GM23248 (cell line): ENCODE data around the gene LARP1. TPM values are rescaled to one million over a fixed set of nuclear protein-coding genes. Genes with fewer than 3 reads are reported as not detected.

ENCODE experiments used
- DNase-seq: peaks from one replicate; pipeline ENCODE4 v3.0.0-alpha.2; 2015
- H2AFZ ChIP-seq: fragments of 200-600 bp; sonication (generic); 2 replicates; pipeline ENCODE4 v1.6.1; 2016; ENCODE audit warnings: antibody characterized with exemption
- H3F3A ChIP-seq: fragments of 200-600 bp; sonication (generic); 2 replicates; pipeline ENCODE4 v1.6.1; 2016; ENCODE audit warnings: mild to moderate bottlenecking, antibody characterized with exemption, mixed run types; ENCODE audit not compliant: insufficient read depth
- H3K27ac ChIP-seq: fragments of 200-600 bp; sonication (generic); 2 replicates; pipeline ENCODE4 v1.5.1; 2016; ENCODE audit warnings: mild to moderate bottlenecking
- H3K27me3 ChIP-seq: fragments of 200-600 bp; sonication (generic); replicated peaks from 2 replicates; pipeline ENCODE4 v1.6.1; 2016; ENCODE audit warnings: mild to moderate bottlenecking; ENCODE audit not compliant: insufficient read depth
- H3K36me3 ChIP-seq: fragments of 200-600 bp; sonication (generic); 2 replicates; pipeline ENCODE4 v1.6.1; 2016; ENCODE audit warnings: low read depth, mild to moderate bottlenecking
- H3K4me1 ChIP-seq: fragments of 200-600 bp; sonication (generic); 2 replicates; pipeline ENCODE4 v1.6.1; 2016; ENCODE audit warnings: mild to moderate bottlenecking; ENCODE audit not compliant: insufficient read depth
- H3K4me2 ChIP-seq: fragments of 200-600 bp; sonication (generic); one replicate; pipeline ENCODE4 v1.6.1; 2016; ENCODE audit warnings: mild to moderate bottlenecking; ENCODE audit not compliant: unreplicated experiment
- H3K4me3 ChIP-seq: fragments of 200-600 bp; sonication (generic); 2 replicates; pipeline ENCODE4 v1.5.1; 2016; ENCODE audit warnings: mild to moderate bottlenecking
- H3K79me2 ChIP-seq: fragments of 200-600 bp; sonication (generic); 2 replicates; pipeline ENCODE4 v1.6.1; 2016; ENCODE audit warnings: mild to moderate bottlenecking; ENCODE audit not compliant: insufficient read depth
- H3K9ac ChIP-seq: fragments of 200-600 bp; sonication (generic); 2 replicates; pipeline ENCODE4 v1.6.1; 2016; ENCODE audit warnings: mild to moderate bottlenecking
- H3K9me2 ChIP-seq: fragments of 200-600 bp; sonication (generic); 2 replicates; pipeline ENCODE4 v1.6.1; 2016; ENCODE audit warnings: mixed run types, mild to moderate bottlenecking, moderate library complexity; ENCODE audit not compliant: insufficient read depth
- H3K9me3 ChIP-seq: fragments of 200-600 bp; sonication (generic); one replicate; pipeline ENCODE4 v1.6.1; 2017; ENCODE audit warnings: low read depth
- H4K20me1 ChIP-seq: fragments of 200-600 bp; sonication (generic); 2 replicates; pipeline ENCODE4 v1.6.0; 2016; ENCODE audit not compliant: insufficient read depth
- EZH2 ChIP-seq: fragments of 200-600 bp; sonication (generic); IDR thresholded peaks from 2 replicates; pipeline ENCODE4 v1.6.1; 2018; ENCODE audit warnings: antibody characterized with exemption, mild to moderate bottlenecking; ENCODE audit not compliant: insufficient read depth, poor library complexity, severe bottlenecking
- EZH2phosphoT487 ChIP-seq: fragments of 200-600 bp; sonication (generic); IDR thresholded peaks from 2 replicates; pipeline ENCODE4 v1.6.1; 2018; ENCODE audit warnings: antibody characterized with exemption, moderate library complexity, mild to moderate bottlenecking, low read depth; ENCODE audit not compliant: insufficient read depth
- WGBS, 2 experiments: methylation state at CpG; one replicate each; pipeline ENCODE4 v1.1.6; 2015 to 2017; ENCODE audit warnings: low lambda C conversion rate in 2 of 2, low coverage in 1 of 2; ENCODE audit errors: missing lambda C conversion rate in 2 of 2; 5-methylcytosine and 5-hydroxymethylcytosine counted together
- in situ Hi-C: fragments of 300-500 bp; cut with MboI; formaldehyde crosslinking; loops from 2 replicates; pipeline ENCODE4 v1.15.0; 2020
- polyA plus RNA-seq: library from polyadenylated mRNA; unstranded; fragments of >200 nt; fragmentation: Nextera tagmentation; extraction: Ambion mirVana; gene quantifications from 2 replicates; pipeline ENCODE4 v1.2.1, GENCODE V29; 2016
- total RNA-seq: library from RNA; depleted of rRNA; stranded (reverse); fragments of >200 nt; shearing (Covaris generic); gene quantifications from 2 replicates; pipeline ENCODE4 v1.2.3, GENCODE V29; 2014

The LARP1 gene
- total and polyA plus RNA-seq, 2 experiments from 2014 or later, result 33.8 to 59.9 TPM

DNA sequence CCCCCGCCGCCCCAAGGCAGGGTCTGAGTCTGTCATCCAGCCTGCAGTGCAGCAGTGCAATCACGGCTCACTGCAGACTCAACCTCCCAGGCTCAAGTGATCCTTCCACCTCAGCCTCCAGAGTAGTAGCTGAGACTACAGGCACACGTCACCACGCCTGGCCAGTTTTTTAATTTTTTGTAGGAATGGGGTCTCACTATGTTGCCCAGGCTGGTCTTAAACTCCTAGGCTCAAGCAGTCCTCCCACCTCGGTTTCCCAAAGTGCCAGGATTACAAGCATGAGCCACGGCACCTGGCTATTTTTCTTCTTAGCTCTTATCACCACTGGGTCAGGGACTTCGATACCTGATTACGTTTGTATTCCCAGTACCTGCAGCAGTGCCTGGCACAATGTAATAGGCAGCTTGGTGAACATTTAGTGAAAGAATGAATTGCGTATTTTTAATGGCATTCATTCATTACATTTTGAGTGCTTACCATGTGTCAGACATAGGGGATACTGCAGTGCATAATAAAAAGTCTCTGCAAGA lies 10.3 kb downstream of the LARP1 start:
- no peak overlapping the region for H3K4me3 ChIP-seq
- H2AFZ ChIP-seq, result no peak overlapping the region
- WGBS, 2 experiments, result 95 to 98% methylated on average over 10 of the region's 10 CpGs
- no peaks in the 10 kb centered on the region for H3K9me3 ChIP-seq
- no peak for DNase-seq
- no peaks in the 10 kb centered on the region for H3K27me3 ChIP-seq
- 0 out of 2 replicates have a peak, but pooled peaks cover 2% of the 10 kb centered on the region for H3F3A ChIP-seq
- peaks cover 27% of the 10 kb centered on the region for H3K4me1 ChIP-seq
- H3K79me2 ChIP-seq, result peaks cover 100% of the 10 kb centered on the region
- H3K4me2 ChIP-seq, result no peak overlapping the region
- peaks cover 64% of the 10 kb centered on the region for H4K20me1 ChIP-seq
- no peaks in the 10 kb centered on the region for H3K36me3 ChIP-seq
- no peaks in the 10 kb centered on the region for H3K9me2 ChIP-seq
- in situ Hi-C loops, result no loop called here
- no peak for TF ChIP-seq EZH2
- no peak for TF ChIP-seq EZH2phosphoT487
- no peak overlapping the region for H3K27ac ChIP-seq
- no peak overlapping the region for H3K9ac ChIP-seq

- DNase-seq, result no peak
- Histone ChIP-seq H4K20me1 (peaks cover 57% of the 10 kb centered on the region), H3K4me2 (no peak overlapping the region), H3K36me3 (no peaks in the 10 kb centered on the region), H3K4me3 (no peak overlapping the region), H3F3A (peaks cover 13% of the 10 kb centered on the region), H3K27ac (no peak overlapping the region), H3K79me2 (peaks cover 100% of the 10 kb centered on the region), H3K27me3 (no peaks in the 10 kb centered on the region), H3K9me2 (no peaks in the 10 kb centered on the region), H3K9ac (no peak overlapping the region), H3K4me1 (peaks cover 27% of the 10 kb centered on the region), H3K9me3 (no peaks in the 10 kb centered on the region), H2AFZ (no peak overlapping the region)
- TF ChIP-seq EZH2 (no peak), EZH2phosphoT487 (no peak)
- 90 to 100% methylated on average over 3 of the region's 3 CpGs for WGBS, 2 experiments
- in situ Hi-C loops, result no loop called here
Observed at GRCh38 chr5:154766558-154767281, 11.5 kb downstream of the LARP1 start.

- H4K20me1 ChIP-seq, result peaks cover 54% of the 10 kb centered on the region
- no peaks in the 10 kb centered on the region for H3K27me3 ChIP-seq
- no peak overlapping the region for H3K4me2 ChIP-seq
- no peaks in the 10 kb centered on the region for H3K36me3 ChIP-seq
- no peak overlapping the region for H3K4me3 ChIP-seq
- H3K9ac ChIP-seq, result no peak overlapping the region
- 31 to 42% methylated on average over 2 of the region's 2 CpGs for WGBS, 2 experiments
- no peak overlapping the region for H3K27ac ChIP-seq
- peaks cover 100% of the 10 kb centered on the region for H3K79me2 ChIP-seq
- TF ChIP-seq EZH2phosphoT487 (no peak), EZH2 (no peak)
- in situ Hi-C loops, result no loop called here
- H3K9me3 ChIP-seq, result no peaks in the 10 kb centered on the region
- H3F3A ChIP-seq, result peaks cover 22% of the 10 kb centered on the region
- H2AFZ ChIP-seq, result no peak overlapping the region
- peaks cover 28% of the 10 kb centered on the region for H3K4me1 ChIP-seq
- no peaks in the 10 kb centered on the region for H3K9me2 ChIP-seq
- peak; percentile 28 for DNase-seq
Observed at GRCh38 chr5:154767576-154767975, 12.4 kb downstream of the LARP1 start.

DNA sequence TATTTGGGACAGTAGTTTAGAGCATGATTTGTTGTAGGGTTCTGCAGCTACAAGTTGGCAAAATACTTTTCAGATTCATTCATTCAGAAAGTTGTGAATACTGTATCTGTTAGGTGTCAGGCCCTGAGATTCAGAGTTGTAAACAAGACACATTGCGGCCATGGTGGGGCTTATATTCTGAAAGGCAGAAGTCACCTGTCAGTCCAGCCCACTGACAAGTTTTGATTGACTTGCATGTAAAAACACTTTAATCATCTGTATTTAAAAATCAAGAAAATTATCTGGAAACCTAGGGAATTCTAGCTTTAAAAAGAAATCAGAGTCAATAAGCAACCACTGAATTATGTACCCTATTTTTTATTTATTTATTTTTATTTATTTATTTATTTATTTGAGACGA lies 13.0 kb downstream of the LARP1 start:
- 98% methylated on average over 2 of the region's 2 CpGs for WGBS, 2 experiments

More for the DNA sequence above, 13.0 kb downstream of the LARP1 start:
- Histone ChIP-seq H3K9me2 (no peaks in the 10 kb centered on the region), H3K4me3 (no peak overlapping the region), H3K9me3 (no peaks in the 10 kb centered on the region), H3F3A (peaks cover 28% of the 10 kb centered on the region), H3K79me2 (peaks cover 100% of the 10 kb centered on the region), H3K36me3 (no peaks in the 10 kb centered on the region), H4K20me1 (peaks cover 49% of the 10 kb centered on the region), H3K4me2 (no peak overlapping the region), H3K9ac (no peak overlapping the region), H3K4me1 (peaks cover 34% of the 10 kb centered on the region), H3K27ac (no peak overlapping the region), H3K27me3 (no peaks in the 10 kb centered on the region), H2AFZ (no peak overlapping the region)
- DNase-seq, result no peak
- TF ChIP-seq EZH2phosphoT487 (no peak), EZH2 (no peak)
- in situ Hi-C loops, result no loop called here
